Mammary epithelial cell (primary cell): ENCODE results near the gene LARGE1.

ENCODE experiments used
- EZH2 ChIP-seq: IDR thresholded peaks from 2 replicates; pipeline ENCODE4 v1.6.1; 2012; ENCODE audit warnings: low read length, inconsistent platforms, borderline replicate concordance
- TF ChIP-seq, protein P1 (sequence below), 2 donors: IDR thresholded peaks in 1 of 2; conservative IDR thresholded peaks in 1 of 2; 2 replicates each; pipeline ENCODE4 v1.5.1; 2011 to 2012; ENCODE audit warnings: inconsistent platforms in 2 of 2, low read length in 2 of 2, mild to moderate bottlenecking in 2 of 2, control low read depth in 1 of 2, low read depth in 1 of 2; ENCODE audit not compliant: insufficient read depth in 1 of 2; ENCODE audit errors: extremely low read depth in 1 of 2

DNA sequence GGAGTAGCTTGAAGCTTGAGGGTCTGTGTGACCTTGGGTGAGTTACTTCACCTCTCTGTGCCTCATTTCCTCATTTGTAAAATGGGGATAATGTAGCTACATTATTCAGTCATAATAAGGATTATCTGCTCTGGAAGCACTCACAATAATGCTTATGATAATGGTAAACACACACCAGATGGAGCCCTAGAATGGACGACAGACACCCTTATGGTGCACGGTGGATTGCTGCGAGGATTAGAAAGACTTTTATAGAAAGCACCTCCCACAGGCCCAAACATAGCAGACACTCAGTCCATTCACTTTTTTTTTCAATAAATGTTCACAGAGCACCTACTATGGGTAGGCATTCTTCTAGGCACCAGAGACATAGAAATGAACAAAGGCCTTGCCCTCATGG lies 53.8 kb downstream of the LARGE1 start:
- no peak for TF ChIP-seq EZH2
- TF ChIP-seq, protein P1, sequence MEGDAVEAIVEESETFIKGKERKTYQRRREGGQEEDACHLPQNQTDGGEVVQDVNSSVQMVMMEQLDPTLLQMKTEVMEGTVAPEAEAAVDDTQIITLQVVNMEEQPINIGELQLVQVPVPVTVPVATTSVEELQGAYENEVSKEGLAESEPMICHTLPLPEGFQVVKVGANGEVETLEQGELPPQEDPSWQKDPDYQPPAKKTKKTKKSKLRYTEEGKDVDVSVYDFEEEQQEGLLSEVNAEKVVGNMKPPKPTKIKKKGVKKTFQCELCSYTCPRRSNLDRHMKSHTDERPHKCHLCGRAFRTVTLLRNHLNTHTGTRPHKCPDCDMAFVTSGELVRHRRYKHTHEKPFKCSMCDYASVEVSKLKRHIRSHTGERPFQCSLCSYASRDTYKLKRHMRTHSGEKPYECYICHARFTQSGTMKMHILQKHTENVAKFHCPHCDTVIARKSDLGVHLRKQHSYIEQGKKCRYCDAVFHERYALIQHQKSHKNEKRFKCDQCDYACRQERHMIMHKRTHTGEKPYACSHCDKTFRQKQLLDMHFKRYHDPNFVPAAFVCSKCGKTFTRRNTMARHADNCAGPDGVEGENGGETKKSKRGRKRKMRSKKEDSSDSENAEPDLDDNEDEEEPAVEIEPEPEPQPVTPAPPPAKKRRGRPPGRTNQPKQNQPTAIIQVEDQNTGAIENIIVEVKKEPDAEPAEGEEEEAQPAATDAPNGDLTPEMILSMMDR (conservative IDR thresholded peaks at IDR 0.05 in 1 of 2, IDR thresholded peaks at IDR 0.05 in 1 of 2; ENCODE audit: extremely low read depth in 1 of 2, insufficient read depth in 1 of 2, low read depth in 1 of 2, low read length in 2 of 2) = no peak
